Measurements from ENCODE around the gene AMH. TPM values are rescaled to one million over a fixed set of nuclear protein-coding genes. Genes with fewer than 3 reads are reported as not detected.
A peak's percentile ranks its signal among the peaks of the same experiment; 100 is the strongest.

The AMH gene
- polyA plus RNA-seq, 1 donor (not counting 4 experiments of a cell fraction or from before 2014, with no cell fraction given), result 0.07 TPM

DNA sequence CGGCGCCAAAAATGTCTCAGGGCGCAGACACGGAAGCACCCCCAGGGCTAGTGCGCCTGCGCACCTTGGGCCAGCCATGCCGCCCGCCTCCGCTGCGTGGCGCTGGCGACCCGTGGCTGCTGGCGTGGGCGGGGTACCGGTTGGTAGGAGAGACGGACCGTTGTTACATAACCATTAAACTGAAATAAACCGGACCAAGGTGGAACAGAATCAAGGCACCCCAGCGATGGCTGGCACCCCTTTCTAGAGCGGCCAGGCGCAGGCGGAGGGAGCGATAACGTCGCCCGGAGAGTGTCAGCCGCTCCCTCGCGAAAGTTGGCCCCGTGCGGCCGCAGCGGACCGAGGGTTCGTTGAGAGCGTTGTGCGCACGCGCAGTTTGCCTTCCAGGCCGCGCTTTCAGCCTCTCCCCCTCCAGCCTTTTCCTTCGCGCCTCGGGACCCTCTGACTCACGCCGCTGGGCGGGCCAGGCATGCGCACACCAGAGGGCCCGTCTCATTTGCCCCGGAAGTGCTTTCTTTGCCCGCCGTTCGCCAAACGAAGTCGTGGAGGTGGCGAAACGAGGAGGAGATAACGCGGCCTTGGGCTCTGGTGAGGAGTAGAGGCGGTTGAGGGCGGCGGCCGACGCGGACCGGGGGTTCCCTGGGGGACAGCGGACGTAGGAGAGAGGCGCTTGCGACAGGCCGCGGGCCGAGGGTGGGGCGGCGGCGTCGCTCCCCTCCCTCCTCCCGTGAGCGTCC, 12.6 kb upstream of the AMH start, which contains the start of the genes PLEKHJ1 and SF3A2:
Gene PLEKHJ1 (minus strand): TSS at position 16 of the 737 bp plus-strand sequence. CDS start 81 bp downstream, outside the sequence.
Gene SF3A2 (plus strand): TSS at position 511 of the 737 bp plus-strand sequence. CDS start 6,595 bp downstream, outside the sequence.
- Histone ChIP-seq H3K4me1 (ENCODE audit: control insufficient read depth, extremely low read depth, insufficient read depth, low read length) (peaks cover 45% of the 10 kb centered on the region), H2AFZ (ENCODE audit: control insufficient read depth, low read length) (peak within 1 kb of the TSS; percentile 94), H3K9me3 (ENCODE audit: control insufficient read depth, low read depth, low read length) (no peaks in the 10 kb centered on the region), H3K9me1 (ENCODE audit: control insufficient read depth, extremely low read depth, insufficient read depth, low read length) (peaks cover 7% of the 10 kb centered on the region), H4K20me1 (ENCODE audit: control insufficient read depth, extremely low read depth, insufficient read depth, low read length) (peaks cover 17% of the 10 kb centered on the region), H3K36me3 (ENCODE audit: control insufficient read depth in 2 of 2, extremely low read depth in 1 of 2, insufficient read depth in 2 of 2, low read length in 2 of 2) (peaks cover 12 to 36% of the 10 kb centered on the region in 2 experiments), H3K9ac (ENCODE audit: control insufficient read depth, extremely low read depth, insufficient read depth, low read length) (peak within 1 kb of the TSS; percentile 90), H3K4me3 (ENCODE audit: control insufficient read depth in 2 of 3, extremely low read depth in 1 of 3, insufficient read depth in 2 of 3, low read depth in 1 of 3, low read length in 3 of 3) (peak within 1 kb of the TSS; percentile 70 to 91 (median 86)), H3K79me2 (ENCODE audit: control insufficient read depth, insufficient read depth, low read length) (peaks cover 81% of the 10 kb centered on the region), H3K27me3 (ENCODE audit: control insufficient read depth, extremely low read depth, insufficient read depth, low read length) (no peaks in the 10 kb centered on the region), H3K4me2 (ENCODE audit: control insufficient read depth, extremely low read depth, insufficient read depth, low read depth, low read length) (peak within 1 kb of the TSS; percentile 97), H3K27ac (ENCODE audit: control insufficient read depth, insufficient read depth, low read length) (peak within 1 kb of the TSS; percentile 94)
- dilution Hi-C loops (cut with MboI; ENCODE audit: extremely low pct_ligation_motif_present, low sequenced_read_pairs), result no loop called here
- TF ChIP-seq CTCF (optimal IDR thresholded peaks at IDR 0.05 in 1 of 3, IDR thresholded peaks at IDR 0.05 in 1 of 3, conservative IDR thresholded peaks at IDR 0.05 in 1 of 3; ENCODE audit: extremely low read depth in 1 of 3, insufficient read depth in 2 of 3, low read length in 3 of 3) (peak; percentile 96 to 99 (median 97)), EZH2 (IDR thresholded peaks at IDR 0.05; ENCODE audit: low read length) (no peak)
- peak; percentile 13 for FAIRE-seq
- peak; percentile 75 for DNase-seq (ENCODE audit: low read depth, low spot score)

DNA sequence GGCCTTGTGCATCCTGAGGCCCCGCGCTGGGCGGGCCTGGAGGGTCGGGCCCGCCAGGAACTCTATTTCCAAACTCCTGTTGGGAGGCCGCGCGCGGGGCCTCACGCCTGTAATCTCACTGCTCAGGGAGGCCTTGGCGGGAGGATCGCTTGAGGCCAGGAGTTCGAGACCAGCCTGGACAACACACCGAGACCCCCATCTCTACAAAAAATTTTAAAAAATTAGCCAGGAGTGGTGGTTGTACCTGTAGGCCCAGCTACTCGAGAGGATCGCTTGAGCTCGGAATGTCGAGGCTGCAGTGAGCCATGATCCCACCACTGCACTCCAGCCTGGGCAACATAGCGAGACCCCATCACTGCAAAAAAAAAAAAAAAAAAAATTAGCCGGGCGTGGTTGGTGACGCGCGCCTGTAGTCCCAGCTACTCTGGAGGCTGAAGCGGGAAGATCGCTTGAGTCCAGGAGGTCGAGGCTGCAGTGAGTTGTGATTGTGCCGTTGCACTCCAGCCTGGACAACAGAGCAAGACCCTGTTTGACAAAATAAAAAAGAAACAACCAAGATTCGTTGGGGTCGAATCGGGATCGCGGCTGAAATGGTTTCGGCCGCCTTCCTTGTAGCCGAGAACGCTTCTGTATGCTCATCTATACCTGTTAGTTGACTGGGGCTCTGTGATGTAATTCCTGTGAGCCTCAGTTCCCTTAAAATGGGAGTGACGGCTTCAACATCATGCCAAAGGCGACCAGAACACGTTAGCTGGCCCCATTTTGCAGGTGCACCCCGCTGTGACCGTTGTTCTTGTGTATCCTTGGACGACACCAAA, 11.9 kb upstream of the AMH start:
- peaks cover 7% of the 10 kb centered on the region for H3K9me1 ChIP-seq (ENCODE audit: control insufficient read depth, extremely low read depth, insufficient read depth, low read length)
- peak overlapping the region; percentile 70 to 91 (median 86) for H3K4me3 ChIP-seq (ENCODE audit: control insufficient read depth in 2 of 3, extremely low read depth in 1 of 3, insufficient read depth in 2 of 3, low read depth in 1 of 3, low read length in 3 of 3)
- FAIRE-seq (no peak), DNase-seq (ENCODE audit: low read depth, low spot score) (no peak)
- H3K27me3 ChIP-seq (ENCODE audit: control insufficient read depth, extremely low read depth, insufficient read depth, low read length), result no peaks in the 10 kb centered on the region
- TF ChIP-seq CTCF (optimal IDR thresholded peaks at IDR 0.05 in 1 of 3, IDR thresholded peaks at IDR 0.05 in 1 of 3, conservative IDR thresholded peaks at IDR 0.05 in 1 of 3; ENCODE audit: extremely low read depth in 1 of 3, insufficient read depth in 2 of 3, low read length in 3 of 3), result no peak
- no peak for TF ChIP-seq EZH2 (IDR thresholded peaks at IDR 0.05; ENCODE audit: low read length)
- peaks cover 25% of the 10 kb centered on the region for H4K20me1 ChIP-seq (ENCODE audit: control insufficient read depth, extremely low read depth, insufficient read depth, low read length)
- peak overlapping the region; percentile 94 for H3K27ac ChIP-seq (ENCODE audit: control insufficient read depth, insufficient read depth, low read length)
- peaks cover 12 to 36% of the 10 kb centered on the region in 2 experiments for H3K36me3 ChIP-seq (ENCODE audit: control insufficient read depth in 2 of 2, extremely low read depth in 1 of 2, insufficient read depth in 2 of 2, low read length in 2 of 2)
- dilution Hi-C loops (cut with MboI; ENCODE audit: extremely low pct_ligation_motif_present, low sequenced_read_pairs), result no loop called here
- peaks cover 89% of the 10 kb centered on the region for H3K79me2 ChIP-seq (ENCODE audit: control insufficient read depth, insufficient read depth, low read length)
- peaks cover 47% of the 10 kb centered on the region for H3K4me1 ChIP-seq (ENCODE audit: control insufficient read depth, extremely low read depth, insufficient read depth, low read length)
- peak overlapping the region; percentile 90 for H3K9ac ChIP-seq (ENCODE audit: control insufficient read depth, extremely low read depth, insufficient read depth, low read length)
- H3K9me3 ChIP-seq (ENCODE audit: control insufficient read depth, low read depth, low read length), result no peaks in the 10 kb centered on the region
- H3K4me2 ChIP-seq (ENCODE audit: control insufficient read depth, extremely low read depth, insufficient read depth, low read depth, low read length), result peak overlapping the region; percentile 95
- peak overlapping the region; percentile 67 for H2AFZ ChIP-seq (ENCODE audit: control insufficient read depth, low read length)

Measured in keratinocyte (primary cell).